H9 (cell line): ENCODE results near the gene B4GALT6. TPM values are rescaled to one million over a fixed set of nuclear protein-coding genes. Genes with fewer than 3 reads are reported as not detected.

Experiments used
- DNase-seq: peaks from one replicate; pipeline ENCODE4 v3.0.0-alpha.2; 2017
- H2AFZ ChIP-seq: one replicate; pipeline ENCODE4 v1.6.1; 2013; ENCODE audit warnings: mild to moderate bottlenecking, low read length, control low read depth, moderate library complexity
- H2AK5ac ChIP-seq: 2 replicates; pipeline ENCODE4 v1.6.1; 2013; ENCODE audit warnings: low read length, control low read depth, mixed read lengths; ENCODE audit not compliant: insufficient read length
- H2BK120ac ChIP-seq: one replicate; pipeline ENCODE4 v1.6.1; 2013; ENCODE audit warnings: low read depth, mild to moderate bottlenecking, low read length, control low read depth, inconsistent platforms; ENCODE audit not compliant: poor library complexity, severe bottlenecking
- H2BK12ac ChIP-seq: 2 replicates; pipeline ENCODE4 v1.6.1; 2013; ENCODE audit warnings: low read length, control low read depth, mixed read lengths, low read depth; ENCODE audit not compliant: insufficient read length
- H2BK15ac ChIP-seq: 2 replicates; pipeline ENCODE4 v1.6.1; 2013; ENCODE audit warnings: low read depth, low read length, control low read depth
- H2BK20ac ChIP-seq: one replicate; pipeline ENCODE4 v1.6.1; 2013; ENCODE audit warnings: low read depth, mild to moderate bottlenecking, low read length, control low read depth, inconsistent platforms; ENCODE audit not compliant: poor library complexity, severe bottlenecking
- H2BK5ac ChIP-seq: 2 replicates; pipeline ENCODE4 v1.6.1; 2013; ENCODE audit warnings: low read length, control low read depth, mixed read lengths; ENCODE audit not compliant: insufficient read length
- H3K14ac ChIP-seq: 2 replicates; pipeline ENCODE4 v1.6.1; 2013; ENCODE audit warnings: low read length, control low read depth; ENCODE audit not compliant: insufficient read depth
- H3K18ac ChIP-seq: 2 replicates; pipeline ENCODE4 v1.6.1; 2013; ENCODE audit warnings: low read depth, mild to moderate bottlenecking, mixed read lengths, low read length, control low read depth; ENCODE audit not compliant: insufficient read length
- H3K23ac ChIP-seq: 2 replicates; pipeline ENCODE4 v1.6.1; 2013; ENCODE audit warnings: low read length, control low read depth, mixed read lengths, low read depth; ENCODE audit not compliant: insufficient read length
- H3K23me2 ChIP-seq: 2 replicates; pipeline ENCODE4 v1.6.1; 2013; ENCODE audit warnings: low read depth, mild to moderate bottlenecking, mixed read lengths, low read length, control low read depth; ENCODE audit not compliant: insufficient read length, poor library complexity, severe bottlenecking
- H3K27ac ChIP-seq: 2 replicates; pipeline ENCODE4 v1.5.1; 2013; ENCODE audit warnings: low read length, control low read depth, mixed read lengths, low read depth; ENCODE audit not compliant: insufficient read length
- H3K27me3 ChIP-seq: 2 replicates; pipeline ENCODE4 v1.6.1; 2013; ENCODE audit warnings: low read length, control low read depth, inconsistent platforms; ENCODE audit not compliant: insufficient read depth
- H3K4ac ChIP-seq: 2 replicates; pipeline ENCODE4 v1.6.1; 2013; ENCODE audit warnings: low read depth, mild to moderate bottlenecking, control low read depth, inconsistent platforms, low read length, moderate library complexity
- H3K4me1 ChIP-seq: 2 replicates; pipeline ENCODE4 v1.6.1; 2013; ENCODE audit warnings: low read length, control low read depth, inconsistent platforms; ENCODE audit not compliant: insufficient read depth
- H3K4me2 ChIP-seq: 2 replicates; pipeline ENCODE4 v1.6.1; 2013; ENCODE audit warnings: low read length, control low read depth, mixed read lengths; ENCODE audit not compliant: insufficient read length, insufficient read depth
- H3K56ac ChIP-seq: 2 replicates; pipeline ENCODE4 v1.6.1; 2013; ENCODE audit warnings: low read depth, mild to moderate bottlenecking, mixed read lengths, low read length, control low read depth; ENCODE audit not compliant: insufficient read length
- H3K79me1 ChIP-seq: 2 replicates; pipeline ENCODE4 v1.6.1; 2013; ENCODE audit warnings: low read depth, mild to moderate bottlenecking, moderate library complexity, low read length, control low read depth, inconsistent platforms; ENCODE audit not compliant: insufficient read depth, poor library complexity, severe bottlenecking
- H3K79me2 ChIP-seq: 2 replicates; pipeline ENCODE4 v1.6.1; 2013; ENCODE audit warnings: low read length, control low read depth, inconsistent platforms; ENCODE audit not compliant: insufficient read depth
- H3K9ac ChIP-seq: 2 replicates; pipeline ENCODE4 v1.6.1; 2013; ENCODE audit warnings: low read length, control low read depth, mixed read lengths; ENCODE audit not compliant: insufficient read length; ENCODE audit errors: extremely low read depth
- H3K9me3 ChIP-seq: one replicate; pipeline ENCODE4 v1.6.1; 2013; ENCODE audit warnings: low read depth, low read length, inconsistent platforms; ENCODE audit not compliant: control insufficient read depth
- H3T11ph ChIP-seq: one replicate; pipeline ENCODE4 v1.6.1; 2013; ENCODE audit warnings: mild to moderate bottlenecking, low read length, control low read depth, inconsistent platforms
- H4K20me1 ChIP-seq: one replicate; pipeline ENCODE4 v1.6.1; 2013; ENCODE audit not compliant: control insufficient read depth, insufficient read length, insufficient read depth
- H4K5ac ChIP-seq: 2 replicates; pipeline ENCODE4 v1.6.1; 2013; ENCODE audit warnings: low read depth, mild to moderate bottlenecking, mixed read lengths, low read length, control low read depth; ENCODE audit not compliant: insufficient read length
- H4K8ac ChIP-seq: replicated peaks from 2 replicates; pipeline ENCODE4 v1.6.1; 2013; ENCODE audit warnings: low read length, control low read depth, mixed read lengths, low read depth; ENCODE audit not compliant: insufficient read length
- H4K91ac ChIP-seq: 2 replicates; pipeline ENCODE4 v1.6.1; 2013; ENCODE audit warnings: low read depth, mild to moderate bottlenecking, moderate library complexity, mixed read lengths, low read length, control low read depth; ENCODE audit not compliant: insufficient read length
- H3K27ac Mint-ChIP-seq, 3 experiments: 2 replicates in 2 of 3; 3 replicates in 1 of 3; pipeline ENCODE4 v1.8.0; 2020 to 2021; ENCODE audit warnings: mixed read lengths in 3 of 3, mild to moderate bottlenecking in 1 of 3, moderate library complexity in 1 of 3
- H3K27me3 Mint-ChIP-seq: 2 replicates; pipeline ENCODE4 v1.8.0; 2021; ENCODE audit warnings: low read depth, mild to moderate bottlenecking, moderate library complexity, mixed read lengths
- H3K36me3 Mint-ChIP-seq, 3 experiments: 2 replicates in 2 of 3; 3 replicates in 1 of 3; pipeline ENCODE4 v1.8.0; 2020 to 2021; ENCODE audit warnings: low read depth in 3 of 3, mixed read lengths in 3 of 3; ENCODE audit not compliant: insufficient read depth in 1 of 3
- H3K4me1 Mint-ChIP-seq, 2 experiments: 2 replicates each; pipeline ENCODE4 v1.8.0; 2020; ENCODE audit warnings: mixed read lengths in 2 of 2
- H3K4me3 Mint-ChIP-seq, 2 experiments: 2 replicates in 1 of 2; 3 replicates in 1 of 2; pipeline ENCODE4 v1.8.0; 2020 to 2021; ENCODE audit warnings: mild to moderate bottlenecking in 2 of 2, mixed read lengths in 2 of 2, moderate library complexity in 1 of 2
- H3K9me3 Mint-ChIP-seq, 2 experiments: 2 replicates in 1 of 2; 3 replicates in 1 of 2; pipeline ENCODE4 v1.8.0; 2020; ENCODE audit warnings: mild to moderate bottlenecking in 2 of 2, mixed read lengths in 2 of 2, moderate library complexity in 1 of 2
- CTCF ChIP-seq: fragments of 200-600 bp; sonication (generic); conservative IDR thresholded peaks from 3 replicates; pipeline ENCODE4 v1.8.0; 2021; ENCODE audit warnings: antibody characterized with exemption, mild to moderate bottlenecking
- WGBS: extraction: QIAGEN DNeasy Blood & Tissue Kit; methylation state at CpG from one replicate; pipeline ENCODE4 v1.1.7; 2013; ENCODE audit warnings: missing lambda C conversion rate, low lambda C conversion rate, mixed read lengths; ENCODE audit not compliant: insufficient read length; ENCODE audit errors: extremely low coverage; 5-methylcytosine and 5-hydroxymethylcytosine counted together
- total RNA-seq: library from RNA; stranded (reverse); gene quantifications from 2 replicates; pipeline ENCODE4 v1.2.1, GENCODE V29; 2021

Gene B4GALT6
- total RNA-seq, 1 experiment from 2014 or later: 34.1 TPM

- Mint-ChIP-seq H3K27ac (no peak overlapping the region), H3K4me1 (peaks cover 0 to 2% of the 10 kb centered on the region in 2 experiments; a peak in 1 of 4 replicates)
- H3K9me3 ChIP-seq: no peaks in the 10 kb centered on the region
These were observed 93.3 kb downstream of the B4GALT6 start for GRCh38 chr18:31591113-31591512.

More at GRCh38 chr18:31591113-31591512, 93.3 kb downstream of the B4GALT6 start:
- no peaks in the 10 kb centered on the region for H3K9me3 Mint-ChIP-seq
- H3K14ac ChIP-seq: no peak overlapping the region
- no peak for DNase-seq
- no peak for TF ChIP-seq CTCF
- H2BK120ac ChIP-seq: no peak overlapping the region
- H4K20me1 ChIP-seq: no peaks in the 10 kb centered on the region
- H2BK5ac ChIP-seq: no peak overlapping the region
- H4K8ac ChIP-seq: no peak overlapping the region
- no peak overlapping the region for H3K4ac ChIP-seq
- no peak overlapping the region for H3K23ac ChIP-seq
- H2AK5ac ChIP-seq: no peak overlapping the region
- H2AFZ ChIP-seq: no peak overlapping the region
- H3K27me3 Mint-ChIP-seq: no peaks in the 10 kb centered on the region
- H3T11ph ChIP-seq: no peak overlapping the region
- H3K9ac ChIP-seq: no peak overlapping the region
- H3K23me2 ChIP-seq: no peaks in the 10 kb centered on the region
- no peaks in the 10 kb centered on the region for H3K79me1 ChIP-seq
- no peak overlapping the region for H4K91ac ChIP-seq
- no CpG with 5 or more reads among the region's 2 CpGs for WGBS
- no peak overlapping the region for H3K18ac ChIP-seq
- no peak overlapping the region for H3K56ac ChIP-seq
- H2BK20ac ChIP-seq: no peak overlapping the region
- H3K4me3 Mint-ChIP-seq: no peak overlapping the region
- H3K4me2 ChIP-seq: no peak overlapping the region
- H3K27ac ChIP-seq: no peak overlapping the region
- H3K79me2 ChIP-seq: no peaks in the 10 kb centered on the region
- H4K5ac ChIP-seq: no peak overlapping the region
- no peaks in the 10 kb centered on the region for H3K4me1 ChIP-seq
- no peaks in the 10 kb centered on the region for H3K36me3 Mint-ChIP-seq
- no peak overlapping the region for H2BK12ac ChIP-seq
- no peaks in the 10 kb centered on the region for H3K27me3 ChIP-seq
- no peak overlapping the region for H2BK15ac ChIP-seq
